Endothelial cell (in vitro differentiated cells): ENCODE data around the gene NXN. TPM values are rescaled to one million over a fixed set of nuclear protein-coding genes. Genes with fewer than 3 reads are reported as not detected.
A peak's percentile ranks its signal among the peaks of the same experiment; 100 is the strongest.
"Not testable (repeated sequence)": the region's sequence is repeated elsewhere in the genome, so short reads cannot be mapped to it uniquely, and the experiment has no call there.

ENCODE experiments used
- DNase-seq: peaks from one replicate; pipeline ENCODE4 v3.0.0; 2021; ENCODE audit warnings: low spot score
- H3K27ac Mint-ChIP-seq: one replicate; pipeline ENCODE4 v1.8.0; 2021; ENCODE audit warnings: mixed read lengths, inconsistent platforms; ENCODE audit not compliant: unreplicated experiment
- H3K27me3 Mint-ChIP-seq: one replicate; pipeline ENCODE4 v1.8.0; 2021; ENCODE audit warnings: mild to moderate bottlenecking, moderate library complexity, mixed read lengths, inconsistent platforms; ENCODE audit not compliant: unreplicated experiment
- H3K36me3 Mint-ChIP-seq: one replicate; pipeline ENCODE4 v1.8.0; 2021; ENCODE audit warnings: mild to moderate bottlenecking, low read depth, mixed read lengths, inconsistent platforms; ENCODE audit not compliant: unreplicated experiment
- H3K4me1 Mint-ChIP-seq: one replicate; pipeline ENCODE4 v1.8.0; 2021; ENCODE audit warnings: mild to moderate bottlenecking, mixed read lengths, inconsistent platforms; ENCODE audit not compliant: unreplicated experiment
- H3K4me3 Mint-ChIP-seq: one replicate; pipeline ENCODE4 v1.8.0; 2021; ENCODE audit warnings: mild to moderate bottlenecking, mixed read lengths, inconsistent platforms; ENCODE audit not compliant: unreplicated experiment
- H3K9me3 Mint-ChIP-seq: one replicate; pipeline ENCODE4 v1.8.0; 2021; ENCODE audit warnings: mixed read lengths, inconsistent platforms; ENCODE audit not compliant: unreplicated experiment
- total RNA-seq: library from RNA; stranded (reverse); fragmentation: NEBNext Ultra II Directional; extraction: Animal tissue kit (Norgen Biotek cat#: 25700); gene quantifications from one replicate; pipeline ENCODE4 v1.2.1, GENCODE V29; 2021; ENCODE audit not compliant: unreplicated experiment
- TF ChIP-seq, protein P1 (sequence below): fragments of 200-600 bp; sonication (generic); IDR thresholded peaks from one replicate; pipeline ENCODE4 v1.5.0; 2021; ENCODE audit warnings: antibody characterized with exemption; ENCODE audit not compliant: unreplicated experiment

Gene NXN
- total RNA-seq, 1 donor from 2014 or later: 53.9 TPM

GRCh38 chr17:830950-831349 is 148.6 kb downstream of the NXN start:
- no peak for DNase-seq

GRCh38 chr17:830381-830780 is 149.2 kb downstream of the NXN start:
- Mint-ChIP-seq H3K36me3 (peaks cover 6% of the 10 kb centered on the region), H3K4me1 (peaks cover 10% of the 10 kb centered on the region), H3K9me3 (no peaks in the 10 kb centered on the region), H3K27me3 (peaks cover 2% of the 10 kb centered on the region), H3K4me3 (no peak overlapping the region), H3K27ac (peak overlapping the region; percentile 82)
- DNase-seq: no peak
- TF ChIP-seq, protein P1, sequence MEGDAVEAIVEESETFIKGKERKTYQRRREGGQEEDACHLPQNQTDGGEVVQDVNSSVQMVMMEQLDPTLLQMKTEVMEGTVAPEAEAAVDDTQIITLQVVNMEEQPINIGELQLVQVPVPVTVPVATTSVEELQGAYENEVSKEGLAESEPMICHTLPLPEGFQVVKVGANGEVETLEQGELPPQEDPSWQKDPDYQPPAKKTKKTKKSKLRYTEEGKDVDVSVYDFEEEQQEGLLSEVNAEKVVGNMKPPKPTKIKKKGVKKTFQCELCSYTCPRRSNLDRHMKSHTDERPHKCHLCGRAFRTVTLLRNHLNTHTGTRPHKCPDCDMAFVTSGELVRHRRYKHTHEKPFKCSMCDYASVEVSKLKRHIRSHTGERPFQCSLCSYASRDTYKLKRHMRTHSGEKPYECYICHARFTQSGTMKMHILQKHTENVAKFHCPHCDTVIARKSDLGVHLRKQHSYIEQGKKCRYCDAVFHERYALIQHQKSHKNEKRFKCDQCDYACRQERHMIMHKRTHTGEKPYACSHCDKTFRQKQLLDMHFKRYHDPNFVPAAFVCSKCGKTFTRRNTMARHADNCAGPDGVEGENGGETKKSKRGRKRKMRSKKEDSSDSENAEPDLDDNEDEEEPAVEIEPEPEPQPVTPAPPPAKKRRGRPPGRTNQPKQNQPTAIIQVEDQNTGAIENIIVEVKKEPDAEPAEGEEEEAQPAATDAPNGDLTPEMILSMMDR: no peak

More at GRCh38 chr17:830950-831349, 148.6 kb downstream of the NXN start:
- peaks cover 6% of the 10 kb centered on the region for H3K36me3 Mint-ChIP-seq
- no peak overlapping the region for H3K27ac Mint-ChIP-seq
- peaks cover 2% of the 10 kb centered on the region for H3K27me3 Mint-ChIP-seq
- peaks cover 11% of the 10 kb centered on the region for H3K4me1 Mint-ChIP-seq
- TF ChIP-seq, protein P1: no peak
- H3K4me3 Mint-ChIP-seq: no peak overlapping the region
- H3K9me3 Mint-ChIP-seq: no peaks in the 10 kb centered on the region

DNA sequence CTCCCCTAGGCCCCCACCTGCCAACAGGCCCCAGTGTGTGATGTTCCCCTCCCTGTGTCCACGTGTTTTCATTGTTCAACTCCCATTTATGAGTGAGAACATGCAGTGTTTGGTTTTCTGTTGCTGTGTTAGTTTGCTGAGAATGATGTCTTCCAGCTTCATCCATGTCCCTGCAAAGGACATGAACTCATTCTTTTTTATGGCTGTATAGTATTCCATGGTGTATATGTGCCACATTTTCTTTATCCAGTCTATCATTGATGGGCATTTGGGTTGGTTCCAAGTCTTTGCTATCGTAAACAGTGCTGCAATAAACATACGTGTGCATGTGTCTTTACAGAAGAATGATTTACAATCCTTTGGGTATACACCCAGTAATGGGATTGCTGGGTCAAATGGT is 150.0 kb downstream of the NXN start:
- not testable (repeated sequence) for H3K27me3 Mint-ChIP-seq, H3K27ac Mint-ChIP-seq, H3K4me1 Mint-ChIP-seq, H3K4me3 Mint-ChIP-seq, H3K9me3 Mint-ChIP-seq, DNase-seq, H3K36me3 Mint-ChIP-seq

GRCh38 chr17:828761-829160 is 150.8 kb downstream of the NXN start:
- Mint-ChIP-seq H3K27me3 (peaks cover 2% of the 10 kb centered on the region), H3K4me3 (no peak overlapping the region), H3K36me3 (peaks cover 6% of the 10 kb centered on the region), H3K27ac (no peak overlapping the region), H3K9me3 (no peaks in the 10 kb centered on the region), H3K4me1 (peaks cover 7% of the 10 kb centered on the region)
- DNase-seq: no peak
- TF ChIP-seq, protein P1: no peak

GRCh38 chr17:826778-827177 is 152.8 kb downstream of the NXN start:
- Mint-ChIP-seq H3K4me3 (no peak overlapping the region), H3K27ac (no peak overlapping the region), H3K27me3 (peaks cover 2% of the 10 kb centered on the region), H3K4me1 (peaks cover 7% of the 10 kb centered on the region), H3K36me3 (peaks cover 6% of the 10 kb centered on the region), H3K9me3 (no peaks in the 10 kb centered on the region)
- DNase-seq: no peak
- TF ChIP-seq, protein P1: no peak

- Mint-ChIP-seq H3K4me3 (no peak overlapping the region), H3K27me3 (peaks cover 2% of the 10 kb centered on the region), H3K36me3 (peaks cover 4% of the 10 kb centered on the region), H3K9me3 (no peaks in the 10 kb centered on the region), H3K27ac (no peak overlapping the region), H3K4me1 (peaks cover 4% of the 10 kb centered on the region)
- TF ChIP-seq, protein P1: no peak
- DNase-seq: no peak
Measured at GRCh38 chr17:825216-825615, 154.4 kb downstream of the NXN start.
